Stimulated activated naive CD8-positive, alpha-beta T cell treated with anti-CD3 and anti-CD28 coated beads, Interleukin-15, amount 100 ng/mL, for 72 hours (primary cell): ENCODE data around the gene MAOA.
"Not testable (repeated sequence)": the region's sequence is repeated elsewhere in the genome, so short reads cannot be mapped to it uniquely, and the experiment has no call there.

Experiments used
- ATAC-seq: fragments of 150-1000 bp; cut with Tn5 transposase; 2 replicates; pipeline ENCODE4 v1.10.0; 2021; ENCODE audit warnings: mild to moderate bottlenecking, moderate library complexity
- DNase-seq, 2 donors: peaks; one replicate each; pipeline ENCODE4 v3.0.0; 2021 to 2022
- H3K27ac Mint-ChIP-seq, 2 donors: one replicate each; pipeline ENCODE4 v1.8.0; 2022; ENCODE audit warnings: mild to moderate bottlenecking in 2 of 2, mixed read lengths in 2 of 2, moderate library complexity in 2 of 2
- H3K27me3 Mint-ChIP-seq: one replicate; pipeline ENCODE4 v1.8.0; 2022; ENCODE audit warnings: mixed read lengths
- H3K4me1 Mint-ChIP-seq: one replicate; pipeline ENCODE4 v1.8.0; 2022; ENCODE audit warnings: mild to moderate bottlenecking, mixed read lengths
- H3K4me3 Mint-ChIP-seq, 2 donors: one replicate each; pipeline ENCODE4 v1.8.0; 2022; ENCODE audit warnings: mild to moderate bottlenecking in 2 of 2, mixed read lengths in 2 of 2, moderate library complexity in 1 of 2
- H3K9me3 Mint-ChIP-seq, 2 donors: one replicate each; pipeline ENCODE4 v1.8.0; 2022; ENCODE audit warnings: mixed read lengths in 2 of 2

Gene MAOA

GRCh38 chrX:43720961-43721360 lies 64.9 kb downstream of the MAOA start:
- Mint-ChIP-seq H3K4me3 (no peak overlapping the region), H3K4me1 (no peaks in the 10 kb centered on the region), H3K27me3 (no peaks in the 10 kb centered on the region), H3K27ac (no peak overlapping the region), H3K9me3 (no peaks in the 10 kb centered on the region)
- no peak for DNase-seq
- ATAC-seq, result no peak

GRCh38 chrX:43725227-43725626 lies 69.1 kb downstream of the MAOA start:
- H3K27ac Mint-ChIP-seq, H3K4me1 Mint-ChIP-seq, DNase-seq, H3K27me3 Mint-ChIP-seq, ATAC-seq, H3K4me3 Mint-ChIP-seq, H3K9me3 Mint-ChIP-seq: not testable (repeated sequence)

- H3K27ac Mint-ChIP-seq, H3K4me3 Mint-ChIP-seq, H3K27me3 Mint-ChIP-seq, H3K9me3 Mint-ChIP-seq, DNase-seq, ATAC-seq, H3K4me1 Mint-ChIP-seq: not testable (repeated sequence)
These were observed 71.2 kb downstream of the MAOA start for GRCh38 chrX:43727254-43727653.

GRCh38 chrX:43728002-43728401 lies 71.9 kb downstream of the MAOA start:
- no peaks in the 10 kb centered on the region for H3K27me3 Mint-ChIP-seq
- H3K4me1 Mint-ChIP-seq, result no peaks in the 10 kb centered on the region
- no peak overlapping the region for H3K4me3 Mint-ChIP-seq
- H3K27ac Mint-ChIP-seq, result peak overlapping the region in 1 of 2 donors; percentile 12
- DNase-seq (no peak), ATAC-seq (no peak)
- H3K9me3 Mint-ChIP-seq, result no peaks in the 10 kb centered on the region

- DNase-seq (no peak), ATAC-seq (no peak)
- Mint-ChIP-seq H3K4me3 (no peak overlapping the region), H3K27ac (no peak overlapping the region), H3K4me1 (no peaks in the 10 kb centered on the region), H3K27me3 (no peaks in the 10 kb centered on the region), H3K9me3 (no peaks in the 10 kb centered on the region)
These were observed 72.9 kb downstream of the MAOA start for GRCh38 chrX:43728966-43729365.

- ATAC-seq (no peak), DNase-seq (no peak)
- Mint-ChIP-seq H3K4me3 (no peak overlapping the region), H3K27ac (no peak overlapping the region), H3K4me1 (no peaks in the 10 kb centered on the region), H3K9me3 (no peaks in the 10 kb centered on the region), H3K27me3 (no peaks in the 10 kb centered on the region)
These were observed 75.0 kb downstream of the MAOA start for GRCh38 chrX:43731086-43731485.

GRCh38 chrX:43733699-43734098 lies 77.6 kb downstream of the MAOA start:
- Mint-ChIP-seq H3K9me3 (no peaks in the 10 kb centered on the region), H3K27ac (no peak overlapping the region), H3K27me3 (no peaks in the 10 kb centered on the region), H3K4me3 (no peak overlapping the region), H3K4me1 (no peaks in the 10 kb centered on the region)
- ATAC-seq (no peak), DNase-seq (no peak)

GRCh38 chrX:43734444-43734843 lies 78.3 kb downstream of the MAOA start:
- Mint-ChIP-seq H3K27ac (no peak overlapping the region), H3K27me3 (no peaks in the 10 kb centered on the region), H3K4me3 (no peak overlapping the region), H3K9me3 (no peaks in the 10 kb centered on the region), H3K4me1 (no peaks in the 10 kb centered on the region)
- ATAC-seq (no peak), DNase-seq (no peak)

GRCh38 chrX:43735534-43735933 lies 79.4 kb downstream of the MAOA start:
- no peaks in the 10 kb centered on the region for H3K27me3 Mint-ChIP-seq
- DNase-seq (no peak), ATAC-seq (no peak)
- no peaks in the 10 kb centered on the region for H3K9me3 Mint-ChIP-seq
- H3K4me1 Mint-ChIP-seq, result no peaks in the 10 kb centered on the region
- H3K27ac Mint-ChIP-seq, result no peak overlapping the region
- no peak overlapping the region for H3K4me3 Mint-ChIP-seq

- Mint-ChIP-seq H3K9me3 (no peaks in the 10 kb centered on the region), H3K27me3 (no peaks in the 10 kb centered on the region), H3K4me1 (no peaks in the 10 kb centered on the region), H3K4me3 (no peak overlapping the region), H3K27ac (no peak overlapping the region)
- ATAC-seq (no peak), DNase-seq (no peak)
These were observed 79.9 kb downstream of the MAOA start for GRCh38 chrX:43735957-43736356.

- Mint-ChIP-seq H3K27me3 (no peaks in the 10 kb centered on the region), H3K27ac (no peak overlapping the region), H3K4me1 (no peaks in the 10 kb centered on the region), H3K9me3 (no peaks in the 10 kb centered on the region), H3K4me3 (no peak overlapping the region)
- DNase-seq, result no peak
- ATAC-seq, result no peak
These were observed 85.9 kb downstream of the MAOA start for GRCh38 chrX:43741843-43742573.

- no peaks in the 10 kb centered on the region for H3K27me3 Mint-ChIP-seq
- H3K27ac Mint-ChIP-seq, result no peak overlapping the region
- ATAC-seq (no peak), DNase-seq (no peak)
- no peak overlapping the region for H3K4me3 Mint-ChIP-seq
- no peaks in the 10 kb centered on the region for H3K4me1 Mint-ChIP-seq
- H3K9me3 Mint-ChIP-seq, result no peaks in the 10 kb centered on the region
These were observed 87.2 kb downstream of the MAOA start for GRCh38 chrX:43743100-43743822.

GRCh38 chrX:43744284-43744683 lies 88.2 kb downstream of the MAOA start:
- H3K4me3 Mint-ChIP-seq, result no peak overlapping the region
- no peaks in the 10 kb centered on the region for H3K9me3 Mint-ChIP-seq
- H3K4me1 Mint-ChIP-seq, result no peaks in the 10 kb centered on the region
- DNase-seq (no peak), ATAC-seq (no peak)
- no peak overlapping the region for H3K27ac Mint-ChIP-seq
- no peaks in the 10 kb centered on the region for H3K27me3 Mint-ChIP-seq

GRCh38 chrX:43745938-43746721 lies 90.0 kb downstream of the MAOA start:
- no peak overlapping the region for H3K27ac Mint-ChIP-seq
- H3K4me3 Mint-ChIP-seq, result no peak overlapping the region
- no peaks in the 10 kb centered on the region for H3K9me3 Mint-ChIP-seq
- DNase-seq (no peak), ATAC-seq (no peak)
- no peaks in the 10 kb centered on the region for H3K27me3 Mint-ChIP-seq
- H3K4me1 Mint-ChIP-seq, result peaks cover 6% of the 10 kb centered on the region

- Mint-ChIP-seq H3K4me1 (peaks cover 6% of the 10 kb centered on the region), H3K27me3 (no peaks in the 10 kb centered on the region), H3K27ac (no peak overlapping the region), H3K9me3 (no peaks in the 10 kb centered on the region), H3K4me3 (no peak overlapping the region)
- ATAC-seq (no peak), DNase-seq (no peak)
These were observed 91.4 kb downstream of the MAOA start for GRCh38 chrX:43747476-43747875.

GRCh38 chrX:43750248-43750676 lies 94.2 kb downstream of the MAOA start:
- Mint-ChIP-seq H3K27ac (no peak overlapping the region), H3K4me3 (no peak overlapping the region), H3K9me3 (no peaks in the 10 kb centered on the region), H3K4me1 (peaks cover 6% of the 10 kb centered on the region), H3K27me3 (no peaks in the 10 kb centered on the region)
- peak; percentile 71 for ATAC-seq
- DNase-seq, result peak; percentile 9 to 16
